PC-3 (cell line): ENCODE measurements around the gene LEP.

Experiments used
- CTCF ChIP-seq: fragments of 300-600 bp; sonication (generic); conservative IDR thresholded peaks from 2 replicates; pipeline ENCODE4 v1.5.1; 2017; ENCODE audit warnings: antibody characterized with exemption, low read depth, mild to moderate bottlenecking, low read length
- EZH2 ChIP-seq: fragments of 300-600 bp; sonication (generic); IDR thresholded peaks from one replicate; pipeline ENCODE4 v1.6.1; 2017; ENCODE audit warnings: antibody characterized with exemption, mild to moderate bottlenecking, low read length; ENCODE audit not compliant: unreplicated experiment
- EZH2phosphoT487 ChIP-seq: fragments of 300-600 bp; sonication (generic); IDR thresholded peaks from 2 replicates; pipeline ENCODE4 v1.6.1; 2018; ENCODE audit warnings: mild to moderate bottlenecking, antibody characterized with exemption, low read length, borderline replicate concordance

DNA sequence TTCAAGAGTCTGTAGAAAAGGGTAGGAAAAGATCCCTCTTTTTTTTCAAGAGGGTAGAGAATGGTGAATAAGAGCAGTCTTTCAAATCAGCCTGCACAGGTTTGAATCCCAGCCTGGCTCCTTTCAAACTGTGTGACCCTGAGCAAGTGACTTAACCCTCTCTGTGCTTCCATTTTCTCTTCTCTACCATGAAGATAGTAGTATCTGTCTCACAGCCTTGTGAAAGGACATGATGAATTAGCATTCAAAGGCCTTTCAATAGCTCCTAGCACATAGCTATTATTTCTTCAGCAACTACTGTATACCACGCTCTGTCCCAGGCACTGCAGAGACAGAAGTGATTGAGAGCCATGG is 25.4 kb downstream of the LEP start:
- TF ChIP-seq CTCF: no peak
- TF ChIP-seq EZH2: no peak
- TF ChIP-seq EZH2phosphoT487: no peak
